Panc1 (cell line): ENCODE measurements around the gene CACNA1B. TPM values are rescaled to one million over a fixed set of nuclear protein-coding genes. Genes with fewer than 3 reads are reported as not detected.
"Not testable (repeated sequence)": the region's sequence is repeated elsewhere in the genome, so short reads cannot be mapped to it uniquely, and the experiment has no call there.

ENCODE experiments used
- ATAC-seq: fragments of 200-7000 bp; cut with Tn5 transposase; 2 replicates; pipeline ENCODE4 v1.9.1; 2020; ENCODE audit warnings: mild to moderate bottlenecking, moderate library complexity
- BruUV-seq: library from RNA; stranded (reverse); fragments of 400-500 nt; replicated peaks from 2 replicates; lab custom pipeline; 2021; lab: Mats Ljungman, UMichigan
- CTCF ChIA-PET: fragments of 300-600 bp; sonication (Branson Sonifier 250); formaldehyde crosslinking; loops from one replicate; lab custom pipeline; 2022; ENCODE audit warnings: antibody characterized with exemption; lab: Charles Lee
- POLR2A ChIA-PET: fragments of 300-600 bp; sonication (Branson Sonifier 250); formaldehyde crosslinking; loops from one replicate; lab custom pipeline; 2022; ENCODE audit warnings: antibody characterized with exemption; lab: Charles Lee
- DNase-seq: peaks from one replicate; pipeline ENCODE4 v3.0.0-alpha.2; 2010; ENCODE audit warnings: low read depth, low spot score
- H3K27ac ChIP-seq: 2 replicates; pipeline ENCODE4 v1.5.1; 2011; ENCODE audit warnings: mild to moderate bottlenecking, low read length, inconsistent platforms
- H3K27me3 ChIP-seq: fragments of 200-500 bp; sonication (Bioruptor generic); 2 replicates; pipeline ENCODE4 v1.6.0; 2014; ENCODE audit warnings: low read length, inconsistent platforms; ENCODE audit not compliant: control insufficient read depth, insufficient read depth
- H3K36me3 ChIP-seq: fragments of 200-500 bp; sonication (Bioruptor generic); 2 replicates; pipeline ENCODE4 v1.5.1; 2014; ENCODE audit warnings: inconsistent platforms, mild to moderate bottlenecking, low read length, moderate library complexity; ENCODE audit not compliant: control insufficient read depth, insufficient read depth
- H3K4me1 ChIP-seq: 2 replicates; pipeline ENCODE4 v1.5.1; 2011; ENCODE audit warnings: inconsistent platforms, mild to moderate bottlenecking, low read length, moderate library complexity; ENCODE audit not compliant: control insufficient read depth, insufficient read depth
- H3K4me3 ChIP-seq, 2 experiments: 2 replicates each; pipeline ENCODE4 v1.5.1; 2011 to 2012; ENCODE audit warnings: low read depth in 2 of 2, low read length in 2 of 2, mild to moderate bottlenecking in 2 of 2, inconsistent platforms in 1 of 2, moderate library complexity in 1 of 2
- H3K9me3 ChIP-seq: fragments of 200-500 bp; sonication (Bioruptor generic); 2 replicates; pipeline ENCODE4 v1.5.1; 2014; ENCODE audit warnings: low read depth, mild to moderate bottlenecking, inconsistent platforms, low read length, moderate library complexity; ENCODE audit not compliant: control insufficient read depth, insufficient read depth
- CTCF ChIP-seq: fragments of 450-650 bp; IDR thresholded peaks from 2 replicates; pipeline ENCODE4 v1.5.1; 2017; ENCODE audit warnings: mild to moderate bottlenecking
- POLR2AphosphoS5 ChIP-seq: IDR thresholded peaks from 2 replicates; pipeline ENCODE4 v1.6.1; 2012; ENCODE audit warnings: mild to moderate bottlenecking, low read depth, low read length, moderate library complexity
- REST ChIP-seq, 2 experiments: IDR thresholded peaks; 2 replicates each; pipeline ENCODE4 v1.6.1; 2011 to 2012; ENCODE audit warnings: low read depth in 2 of 2, control low read depth in 1 of 2, low read length in 1 of 2, mild to moderate bottlenecking in 1 of 2, moderate library complexity in 1 of 2; ENCODE audit not compliant: insufficient read depth in 1 of 2
- SIN3A ChIP-seq: IDR thresholded peaks from 2 replicates; pipeline ENCODE4 v1.6.1; 2012; ENCODE audit warnings: low read depth, mild to moderate bottlenecking, low read length, moderate library complexity, borderline replicate concordance; ENCODE audit not compliant: insufficient read depth
- TCF7L2 ChIP-seq: IDR thresholded peaks from 2 replicates; pipeline ENCODE4 v1.6.1; 2011; ENCODE audit warnings: mild to moderate bottlenecking, low read depth, low read length, inconsistent platforms
- in situ Hi-C: cut with HindIII; loops from 2 replicates; pipeline ENCODE4 v1.10.0; 2016; ENCODE audit warnings: low sequenced_read_pairs, low pct_unique_long_range_greater_than_20kb
- intact Hi-C: fragments of 100-400 bp; cut with micrococcal nuclease; formaldehyde crosslinking; loops from one replicate; pipeline ENCODE4 v1.10.0; 2022; ENCODE audit not compliant: unreplicated experiment
- total RNA-seq: library from RNA; stranded (reverse); gene quantifications from one replicate; pipeline ENCODE4 v1.2.1, GENCODE V29; 2021; ENCODE audit not compliant: unreplicated experiment

The CACNA1B gene
- total RNA-seq, 1 experiment from 2014 or later: 0.49 TPM

GRCh38 chr9:137881591-137882505 lies 4.3 kb downstream of the CACNA1B start:
- H3K4me1 ChIP-seq: no peaks in the 10 kb centered on the region
- in situ Hi-C loops (no loop called here), intact Hi-C loops (no loop called here)
- ChIA-PET CTCF (no interaction called here), POLR2A (no interaction called here)
- no peaks in the 10 kb centered on the region for H3K9me3 ChIP-seq
- DNase-seq: no peak
- BruUV-seq: no TSS peak
- no peaks in the 10 kb centered on the region for H3K36me3 ChIP-seq
- no peak for ATAC-seq
- no peak for TF ChIP-seq TCF7L2
- no peak for TF ChIP-seq SIN3A
- no peak for TF ChIP-seq CTCF
- no peak overlapping the region for H3K4me3 ChIP-seq
- H3K27me3 ChIP-seq: no peaks in the 10 kb centered on the region
- no peak overlapping the region for H3K27ac ChIP-seq

- no peaks in the 10 kb centered on the region for H3K9me3 ChIP-seq
- intact Hi-C loops: no loop called here
- ATAC-seq (no peak), DNase-seq (no peak)
- POLR2A ChIA-PET: no interaction called here
- in situ Hi-C loops: no loop called here
- H3K27ac ChIP-seq: no peak overlapping the region
- no peaks in the 10 kb centered on the region for H3K4me1 ChIP-seq
- CTCF ChIA-PET: no interaction called here
- H3K36me3 ChIP-seq: no peaks in the 10 kb centered on the region
- no TSS peak for BruUV-seq
- TF ChIP-seq REST (IDR thresholded peaks at IDR 0.05; ENCODE audit: insufficient read depth in 1 of 2, low read depth in 2 of 2, low read length in 1 of 2): no peak
- no peak for TF ChIP-seq POLR2AphosphoS5
- no peak for TF ChIP-seq SIN3A
- no peak for TF ChIP-seq CTCF
- no peak for TF ChIP-seq TCF7L2
- no peak overlapping the region for H3K4me3 ChIP-seq
- no peaks in the 10 kb centered on the region for H3K27me3 ChIP-seq
These were observed 4.9 kb downstream of the CACNA1B start for GRCh38 chr9:137882506-137882821.

GRCh38 chr9:137883977-137884376 lies 6.4 kb downstream of the CACNA1B start:
- DNase-seq, H3K9me3 ChIP-seq, in situ Hi-C loops, H3K27me3 ChIP-seq, H3K36me3 ChIP-seq, CTCF ChIA-PET, POLR2A ChIA-PET, BruUV-seq, H3K4me1 ChIP-seq, H3K4me3 ChIP-seq, H3K27ac ChIP-seq, ATAC-seq, intact Hi-C loops: not testable (repeated sequence)
